ENCODE results near the gene CCDC126.

GRCh38 chr7:23658831-23659427 lies 61.7 kb downstream of the CCDC126 start:
- no peak for TF ChIP-seq ISL1 (CRISPR knock-in tag; IDR thresholded peaks at IDR 0.05)
- TF ChIP-seq, protein P1, sequence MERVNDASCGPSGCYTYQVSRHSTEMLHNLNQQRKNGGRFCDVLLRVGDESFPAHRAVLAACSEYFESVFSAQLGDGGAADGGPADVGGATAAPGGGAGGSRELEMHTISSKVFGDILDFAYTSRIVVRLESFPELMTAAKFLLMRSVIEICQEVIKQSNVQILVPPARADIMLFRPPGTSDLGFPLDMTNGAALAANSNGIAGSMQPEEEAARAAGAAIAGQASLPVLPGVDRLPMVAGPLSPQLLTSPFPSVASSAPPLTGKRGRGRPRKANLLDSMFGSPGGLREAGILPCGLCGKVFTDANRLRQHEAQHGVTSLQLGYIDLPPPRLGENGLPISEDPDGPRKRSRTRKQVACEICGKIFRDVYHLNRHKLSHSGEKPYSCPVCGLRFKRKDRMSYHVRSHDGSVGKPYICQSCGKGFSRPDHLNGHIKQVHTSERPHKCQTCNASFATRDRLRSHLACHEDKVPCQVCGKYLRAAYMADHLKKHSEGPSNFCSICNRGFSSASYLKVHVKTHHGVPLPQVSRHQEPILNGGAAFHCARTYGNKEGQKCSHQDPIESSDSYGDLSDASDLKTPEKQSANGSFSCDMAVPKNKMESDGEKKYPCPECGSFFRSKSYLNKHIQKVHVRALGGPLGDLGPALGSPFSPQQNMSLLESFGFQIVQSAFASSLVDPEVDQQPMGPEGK (CRISPR knock-in tag; IDR thresholded peaks at IDR 0.05; ENCODE audit: borderline replicate concordance), result no peak
- TF ChIP-seq SNAI2 (CRISPR knock-in tag; IDR thresholded peaks at IDR 0.05), result no peak
- TF ChIP-seq RARB (CRISPR knock-in tag; IDR thresholded peaks at IDR 0.05), result no peak
- TF ChIP-seq BACH2 (CRISPR knock-in tag; IDR thresholded peaks at IDR 0.05; ENCODE audit: borderline replicate concordance), result no peak
- no peak for TF ChIP-seq CREB5 (CRISPR knock-in tag; IDR thresholded peaks at IDR 0.05; ENCODE audit: low read depth)
- TF ChIP-seq, protein P2, sequence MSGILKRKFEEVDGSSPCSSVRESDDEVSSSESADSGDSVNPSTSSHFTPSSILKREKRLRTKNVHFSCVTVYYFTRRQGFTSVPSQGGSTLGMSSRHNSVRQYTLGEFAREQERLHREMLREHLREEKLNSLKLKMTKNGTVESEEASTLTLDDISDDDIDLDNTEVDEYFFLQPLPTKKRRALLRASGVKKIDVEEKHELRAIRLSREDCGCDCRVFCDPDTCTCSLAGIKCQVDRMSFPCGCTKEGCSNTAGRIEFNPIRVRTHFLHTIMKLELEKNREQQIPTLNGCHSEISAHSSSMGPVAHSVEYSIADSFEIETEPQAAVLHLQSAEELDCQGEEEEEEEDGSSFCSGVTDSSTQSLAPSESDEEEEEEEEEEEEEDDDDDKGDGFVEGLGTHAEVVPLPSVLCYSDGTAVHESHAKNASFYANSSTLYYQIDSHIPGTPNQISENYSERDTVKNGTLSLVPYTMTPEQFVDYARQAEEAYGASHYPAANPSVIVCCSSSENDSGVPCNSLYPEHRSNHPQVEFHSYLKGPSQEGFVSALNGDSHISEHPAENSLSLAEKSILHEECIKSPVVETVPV (CRISPR knock-in tag; IDR thresholded peaks at IDR 0.05), result no peak
- no peak for TF ChIP-seq PPARA (CRISPR knock-in tag; IDR thresholded peaks at IDR 0.05; ENCODE audit: borderline replicate concordance)
- no peak for TF ChIP-seq ARNTL (CRISPR knock-in tag; IDR thresholded peaks at IDR 0.05; ENCODE audit: borderline replicate concordance, low read depth)
